Stimulated activated naive CD8-positive, alpha-beta T cell treated with anti-CD3 and anti-CD28 coated beads, Interleukin-15, amount 100 ng/mL, for 72 hours (primary cell): ENCODE data around the gene DTD2.

Experiments
- ATAC-seq: fragments of 150-1000 bp; cut with Tn5 transposase; 2 replicates; pipeline ENCODE4 v1.10.0; 2021; ENCODE audit warnings: mild to moderate bottlenecking, moderate library complexity
- DNase-seq, 2 donors: peaks; one replicate each; pipeline ENCODE4 v3.0.0; 2021 to 2022
- H3K27ac Mint-ChIP-seq, 2 donors: one replicate each; pipeline ENCODE4 v1.8.0; 2022; ENCODE audit warnings: mild to moderate bottlenecking in 2 of 2, mixed read lengths in 2 of 2, moderate library complexity in 2 of 2
- H3K27me3 Mint-ChIP-seq: one replicate; pipeline ENCODE4 v1.8.0; 2022; ENCODE audit warnings: mixed read lengths
- H3K4me1 Mint-ChIP-seq: one replicate; pipeline ENCODE4 v1.8.0; 2022; ENCODE audit warnings: mild to moderate bottlenecking, mixed read lengths
- H3K4me3 Mint-ChIP-seq, 2 donors: one replicate each; pipeline ENCODE4 v1.8.0; 2022; ENCODE audit warnings: mild to moderate bottlenecking in 2 of 2, mixed read lengths in 2 of 2, moderate library complexity in 1 of 2
- H3K9me3 Mint-ChIP-seq, 2 donors: one replicate each; pipeline ENCODE4 v1.8.0; 2022; ENCODE audit warnings: mixed read lengths in 2 of 2

DTD2 gene

DNA sequence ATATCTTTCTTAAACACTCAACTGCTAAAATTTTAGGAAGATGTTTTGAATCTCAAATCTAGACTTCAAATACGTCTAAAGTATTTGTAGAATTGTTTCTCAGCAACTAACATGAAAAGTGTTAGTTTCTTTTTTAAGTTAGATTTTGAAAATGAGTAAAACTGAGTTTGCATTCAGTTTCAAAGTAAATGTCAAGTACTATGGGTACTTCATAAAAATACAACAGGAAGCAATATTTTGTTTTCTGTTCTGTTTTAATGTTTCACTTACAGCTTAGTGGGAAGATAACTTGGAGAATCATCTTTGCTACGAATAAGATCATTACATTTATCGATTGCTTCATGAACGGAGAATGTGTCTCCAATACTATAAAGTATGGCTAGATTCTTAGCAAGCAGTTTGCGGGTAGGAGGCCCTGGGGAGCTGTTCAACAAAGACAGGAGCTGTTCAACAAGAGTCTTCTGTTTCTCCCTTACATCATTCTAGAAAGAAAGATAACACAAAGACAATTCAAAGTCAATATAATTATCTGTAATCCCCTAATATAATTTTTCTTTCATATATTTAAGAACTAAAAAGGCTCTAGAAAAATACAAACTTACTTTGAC is 57.2 kb downstream of the DTD2 start:
- ATAC-seq (no peak), DNase-seq (no peak)
- Mint-ChIP-seq H3K27ac (peak overlapping the region; percentile 58 to 59), H3K27me3 (no peaks in the 10 kb centered on the region), H3K4me1 (peaks cover 18% of the 10 kb centered on the region), H3K4me3 (peak overlapping the region in 1 of 2 donors; percentile 14), H3K9me3 (no peaks in the 10 kb centered on the region)
